ENCODE results near the gene DOK4.
"Not testable (repeated sequence)": the region's sequence is repeated elsewhere in the genome, so short reads cannot be mapped to it uniquely, and the experiment has no call there.

Gene DOK4

GRCh38 chr16:57501492-57501891, 15.2 kb upstream of the DOK4 start:
- no peak for DNase-seq (ENCODE audit: low spot score)

DNA sequence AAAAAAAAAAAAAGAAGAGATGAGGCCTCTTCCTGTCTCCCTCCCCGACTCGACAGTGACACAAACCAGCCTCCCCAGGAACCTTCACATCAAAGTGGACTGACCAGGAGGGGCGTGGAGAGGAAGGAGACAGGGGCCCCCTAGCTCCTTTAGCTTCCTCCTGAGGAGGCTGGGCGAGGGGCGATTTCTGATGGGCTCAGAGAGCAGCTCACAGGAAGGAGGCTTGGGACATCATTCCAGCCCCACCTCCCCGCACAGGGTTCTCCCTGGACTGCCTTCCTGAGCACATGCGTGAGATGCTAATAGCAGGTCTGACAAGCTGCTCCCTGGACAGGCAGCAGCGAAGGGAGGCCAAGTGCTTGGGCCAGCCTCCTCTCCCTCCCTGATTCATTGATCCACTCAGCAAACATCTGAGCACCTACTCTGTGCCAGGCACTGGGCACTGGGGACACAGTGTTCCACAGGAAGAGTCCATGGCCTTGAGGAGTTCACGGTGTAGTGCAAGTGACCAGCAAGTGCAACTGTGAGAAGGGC, 14.4 kb upstream of the DOK4 start:
- no peak for DNase-seq (ENCODE audit: low spot score)

- DNase-seq (ENCODE audit: low spot score), result not testable (repeated sequence)
Measured at GRCh38 chr16:57499941-57500340, 13.6 kb upstream of the DOK4 start.

GRCh38 chr16:57498031-57498430, 11.7 kb upstream of the DOK4 start:
- no peak for DNase-seq (ENCODE audit: low spot score)

- no peak for DNase-seq (ENCODE audit: low spot score)
Measured at GRCh38 chr16:57497121-57497520, 10.8 kb upstream of the DOK4 start.

DNA sequence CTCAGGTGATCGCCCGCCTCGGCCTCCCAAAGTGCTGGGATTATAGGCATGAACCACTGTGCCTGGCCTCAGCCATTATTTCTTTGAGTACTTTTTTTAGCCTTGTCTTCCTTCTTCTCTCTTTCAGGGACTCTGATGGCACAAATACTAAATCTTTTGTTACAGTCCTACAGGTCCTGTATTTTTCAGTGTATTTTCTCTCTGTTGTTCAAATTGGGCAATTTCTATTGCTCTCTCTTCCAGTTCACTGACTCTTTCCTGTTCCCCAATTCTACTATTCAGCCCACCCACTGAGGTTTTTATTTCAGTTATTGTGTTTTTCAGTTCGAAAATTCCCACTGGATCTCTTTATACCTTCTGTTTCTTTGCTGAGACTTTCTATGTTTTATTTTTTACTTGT, 7.5 kb upstream of the DOK4 start:
- DNase-seq (ENCODE audit: low spot score), result no peak

DNA sequence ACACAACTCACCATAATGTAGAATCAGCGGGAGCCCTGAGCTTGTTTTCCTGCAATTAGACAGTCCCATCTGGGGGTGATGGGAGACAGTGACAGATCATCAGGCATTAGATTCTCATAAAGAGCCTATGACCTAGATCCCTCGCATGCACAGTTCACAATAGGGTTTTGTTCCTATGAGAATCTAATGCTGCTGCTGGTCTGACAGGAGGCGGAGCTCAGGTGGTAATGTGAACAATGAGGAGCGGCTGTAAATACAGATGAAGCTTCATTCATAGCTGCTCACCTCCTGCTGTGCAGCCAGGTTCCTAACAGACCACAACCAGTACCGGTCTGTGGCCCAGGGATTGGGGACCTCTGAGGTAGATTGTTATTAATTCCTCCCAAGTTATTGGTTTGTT, 2.9 kb upstream of the DOK4 start:
- DNase-seq (ENCODE audit: low spot score), result no peak

GRCh38 chr16:57486858-57487834, 853 bp upstream of the DOK4 start:
- no peak for DNase-seq (ENCODE audit: low spot score)

DNA sequence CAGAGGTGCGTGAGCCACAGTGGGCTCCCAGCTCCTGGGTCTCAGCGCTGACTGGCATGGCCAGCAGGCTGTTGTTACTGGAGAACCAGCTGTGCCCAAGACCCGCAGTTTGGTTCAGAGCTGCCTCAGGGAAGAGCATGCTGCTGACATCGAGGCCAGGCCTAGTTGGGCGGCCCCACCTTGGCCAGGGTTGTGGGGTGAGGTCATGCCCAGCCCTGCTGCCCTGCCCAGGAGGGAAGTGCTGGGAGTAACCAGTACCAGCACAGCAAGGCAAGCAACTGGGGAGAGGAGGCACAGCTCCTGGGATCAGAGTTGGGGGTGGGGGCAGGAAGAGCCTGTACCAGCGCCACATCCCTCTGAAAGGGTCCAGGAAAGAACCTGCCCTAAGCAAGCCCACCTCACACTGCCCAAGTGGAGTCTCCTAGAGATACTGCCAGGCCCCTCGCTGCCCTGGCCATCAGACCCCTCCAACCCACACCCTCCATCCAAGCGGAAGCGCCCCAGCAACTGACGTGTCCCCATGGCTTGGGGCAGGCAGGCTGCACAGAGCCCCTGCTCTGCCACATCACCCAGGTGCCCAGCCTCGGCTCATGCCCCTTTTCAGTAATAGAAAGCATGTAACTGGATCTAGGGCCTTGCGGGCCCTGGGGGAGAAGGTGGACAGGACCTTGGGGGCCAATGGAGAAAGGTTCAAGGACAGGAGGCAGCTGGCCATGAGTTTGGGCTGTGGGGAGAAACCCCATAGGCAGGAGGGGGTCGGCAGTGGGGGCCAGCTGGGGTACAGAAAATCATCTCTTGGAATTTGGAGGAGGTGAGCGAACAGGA, 990 bp downstream of the DOK4 start:
- no peak for DNase-seq (ENCODE audit: low spot score)

DNA sequence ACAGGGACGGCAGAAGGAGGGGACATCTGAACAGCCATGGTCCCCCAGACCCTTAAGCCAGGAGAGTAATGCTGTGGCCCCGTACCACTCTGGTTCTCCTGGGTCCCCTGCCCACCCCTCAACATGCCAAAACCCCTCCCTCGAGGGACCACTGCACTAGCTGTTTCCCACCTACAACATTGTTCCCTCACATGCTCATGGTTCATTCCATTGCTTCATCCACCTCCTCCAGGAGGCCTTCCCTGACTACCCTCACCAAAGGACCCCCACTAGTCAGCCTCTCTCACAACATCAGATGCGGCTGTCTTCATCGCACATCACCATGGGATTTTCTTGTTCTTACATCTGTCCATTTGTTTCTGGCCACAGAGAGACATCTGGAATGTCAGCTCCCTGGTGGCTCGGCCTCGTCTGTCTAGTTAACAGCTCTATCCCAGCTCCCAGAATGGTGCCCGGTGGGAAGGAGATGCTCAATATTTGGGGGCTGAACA, 1.7 kb downstream of the DOK4 start:
- DNase-seq (ENCODE audit: low spot score), result no peak

GRCh38 chr16:57483725-57484514, 2.4 kb downstream of the DOK4 start:
- DNase-seq (ENCODE audit: low spot score), result no peak

DNA sequence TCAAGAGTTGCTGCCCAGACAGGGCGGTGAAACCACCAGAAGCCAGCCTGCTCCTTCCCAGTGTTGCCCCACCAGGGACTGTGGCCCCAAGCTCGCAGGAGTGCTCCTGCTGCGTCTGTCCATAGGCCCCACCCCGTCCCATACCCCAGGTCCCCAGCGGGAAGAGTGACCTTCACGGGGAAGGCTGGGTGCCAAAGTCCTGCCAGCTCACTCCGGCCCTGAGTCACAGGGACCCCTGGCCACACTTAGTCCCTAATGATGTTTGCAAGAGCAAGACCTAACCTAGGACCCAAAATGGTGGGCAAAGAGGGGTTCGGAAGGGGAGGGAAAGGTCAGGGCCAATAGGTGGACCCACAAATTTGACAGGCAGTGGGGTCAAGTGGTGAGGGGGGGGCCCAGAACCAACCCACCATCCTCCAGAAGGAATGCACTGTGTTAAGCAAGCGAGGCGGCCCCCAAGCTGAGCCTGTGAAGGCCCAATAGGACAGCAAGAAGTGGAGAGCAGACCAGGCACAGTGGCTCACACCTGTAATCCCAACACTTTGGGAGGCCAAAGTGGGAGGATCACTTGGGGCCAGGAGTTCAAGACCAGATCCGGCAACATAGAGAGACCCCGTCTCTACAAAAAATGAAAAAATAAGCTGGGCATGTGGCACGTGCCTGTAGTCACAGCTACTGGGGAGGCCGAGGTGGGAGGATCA, 3.3 kb downstream of the DOK4 start:
- DNase-seq (ENCODE audit: low spot score), result no peak

DNA sequence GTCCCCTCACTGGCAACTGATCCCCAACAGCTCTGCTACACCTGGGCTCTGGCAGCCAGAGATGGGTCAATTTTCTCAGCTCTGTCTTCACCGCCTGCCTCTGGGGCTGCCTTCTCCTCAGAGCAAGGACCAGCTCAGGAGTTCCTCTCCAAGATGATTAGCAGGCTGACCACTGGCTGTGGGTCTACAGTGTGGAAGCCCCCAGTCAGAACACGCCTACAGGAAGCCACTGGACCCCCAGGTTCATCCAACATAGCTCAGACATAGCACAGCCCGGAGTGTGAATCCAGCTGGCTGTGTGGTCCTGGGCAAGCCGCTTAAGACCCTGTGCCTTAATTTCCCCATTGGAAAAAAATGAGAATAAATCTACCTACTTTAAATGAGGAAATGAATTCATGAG, 4.9 kb downstream of the DOK4 start:
- no peak for DNase-seq (ENCODE audit: low spot score)

- no peak for DNase-seq (ENCODE audit: low spot score)
Measured at GRCh38 chr16:57480754-57481230, 5.5 kb downstream of the DOK4 start.

DNA sequence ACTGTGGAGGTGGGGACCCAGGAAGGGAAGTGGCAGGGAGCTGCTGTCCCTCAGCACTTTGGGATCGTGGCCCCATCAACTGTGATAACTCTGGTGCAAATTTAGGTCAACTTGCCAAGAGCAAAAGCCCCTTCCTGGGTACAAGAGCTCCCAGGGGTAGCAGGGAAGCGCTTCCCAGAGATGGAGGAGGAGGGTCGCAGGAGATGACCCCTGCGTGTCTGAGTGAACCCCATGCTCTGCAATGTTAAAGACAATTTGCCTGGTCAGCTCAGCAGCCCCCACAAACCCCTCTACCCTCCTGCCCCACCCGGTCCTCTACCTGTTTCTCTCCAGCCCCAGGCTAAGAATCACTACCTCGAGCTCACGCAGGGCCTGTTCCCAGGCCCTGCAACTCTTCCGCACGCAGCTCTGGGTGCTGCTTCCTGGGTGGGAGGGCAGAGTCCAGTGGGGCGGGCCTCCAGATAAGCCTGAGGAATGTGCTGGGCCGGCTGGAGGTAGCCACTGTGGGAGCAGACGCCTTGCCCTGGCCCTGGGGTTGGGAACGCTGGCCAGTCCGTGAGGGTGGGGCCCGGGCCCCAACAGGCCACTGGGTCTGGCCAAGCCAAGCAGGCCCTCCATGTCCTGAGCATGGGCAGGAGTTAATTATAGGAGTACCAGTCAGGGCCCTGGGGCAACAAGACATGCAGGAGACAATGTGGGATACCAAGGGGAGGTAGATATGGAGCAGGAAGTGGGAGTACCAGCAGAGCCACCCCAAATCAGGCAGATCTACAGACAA, 6.1 kb downstream of the DOK4 start:
- DNase-seq (ENCODE audit: low spot score), result no peak

DNA sequence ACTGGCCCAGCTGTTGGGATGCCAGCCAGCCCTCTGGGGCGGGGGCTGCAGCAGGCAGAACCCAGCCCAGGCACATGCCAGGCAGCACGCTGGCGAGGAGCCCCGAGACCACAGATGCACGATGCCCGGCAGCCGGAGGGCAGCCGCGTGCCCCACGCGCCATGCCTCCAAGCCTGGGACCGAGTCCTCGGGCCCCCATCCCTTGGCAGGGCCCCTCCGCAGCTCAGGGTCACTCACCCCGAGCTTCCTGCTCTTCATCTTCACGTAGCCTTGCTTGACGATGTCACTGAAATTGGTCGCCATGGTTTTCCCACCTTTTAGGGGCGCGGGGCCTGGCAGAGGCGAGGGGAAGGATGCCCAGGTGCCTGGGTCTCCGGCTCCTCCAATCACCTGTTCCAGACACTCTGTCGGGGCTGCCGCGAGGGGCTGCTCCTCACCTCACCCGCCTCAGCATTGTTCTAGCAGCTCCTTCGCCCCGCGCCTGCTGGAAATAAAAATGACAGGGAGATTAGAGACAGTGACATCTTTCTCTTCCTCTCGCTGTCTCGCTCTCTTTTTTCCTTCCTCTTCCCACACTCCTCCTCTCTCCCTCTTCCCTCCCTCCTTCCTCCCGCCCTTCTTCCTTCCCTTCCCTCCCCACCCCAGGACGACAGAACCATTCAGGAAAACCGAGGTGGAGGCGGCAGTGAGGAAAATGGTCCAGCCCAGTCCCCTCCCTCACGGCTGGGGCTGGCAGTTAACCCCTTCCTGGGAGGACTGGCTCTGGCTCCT, 6.9 kb downstream of the DOK4 start:
- DNase-seq (ENCODE audit: low spot score), result peak; percentile 31

DNA sequence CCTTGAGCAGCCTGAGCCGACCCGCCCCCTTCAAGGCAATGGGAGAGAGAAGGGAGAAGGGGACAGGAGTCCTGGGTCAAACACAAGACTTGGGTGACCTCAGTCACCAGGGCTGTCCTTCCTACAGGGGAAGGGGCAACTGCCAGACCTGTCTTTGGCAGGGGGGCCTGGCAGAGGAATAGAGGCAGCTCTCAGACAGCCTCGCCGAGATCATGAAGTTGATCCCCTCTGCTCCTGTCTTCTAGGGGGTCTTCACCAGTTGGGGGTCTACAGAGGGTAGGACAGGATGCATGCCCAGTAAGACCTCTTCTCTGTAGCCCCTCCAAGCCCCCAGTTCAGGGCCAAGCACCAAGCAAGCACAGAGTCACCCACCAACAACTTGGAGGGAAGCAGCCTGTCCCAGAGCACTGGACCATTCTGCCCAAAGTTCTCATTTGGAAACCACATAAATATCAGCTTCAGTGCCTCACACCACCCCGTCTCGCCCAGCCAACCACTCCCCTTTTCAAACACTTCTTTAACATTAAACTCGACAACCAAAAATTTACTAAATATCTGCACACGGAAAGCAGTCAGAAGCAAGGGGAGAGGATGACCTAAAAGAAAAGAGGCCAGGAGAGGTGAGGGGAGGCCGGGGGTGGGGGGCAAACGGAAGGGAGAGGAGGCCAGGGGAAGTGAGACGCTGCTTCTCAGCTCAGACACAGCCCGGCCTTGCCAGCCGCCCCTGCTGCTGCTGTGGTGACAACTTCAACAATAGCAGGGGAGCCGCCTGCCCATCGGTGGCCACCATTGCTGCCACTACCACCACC, 7.7 kb downstream of the DOK4 start:
- no peak for DNase-seq (ENCODE audit: low spot score)

DNA sequence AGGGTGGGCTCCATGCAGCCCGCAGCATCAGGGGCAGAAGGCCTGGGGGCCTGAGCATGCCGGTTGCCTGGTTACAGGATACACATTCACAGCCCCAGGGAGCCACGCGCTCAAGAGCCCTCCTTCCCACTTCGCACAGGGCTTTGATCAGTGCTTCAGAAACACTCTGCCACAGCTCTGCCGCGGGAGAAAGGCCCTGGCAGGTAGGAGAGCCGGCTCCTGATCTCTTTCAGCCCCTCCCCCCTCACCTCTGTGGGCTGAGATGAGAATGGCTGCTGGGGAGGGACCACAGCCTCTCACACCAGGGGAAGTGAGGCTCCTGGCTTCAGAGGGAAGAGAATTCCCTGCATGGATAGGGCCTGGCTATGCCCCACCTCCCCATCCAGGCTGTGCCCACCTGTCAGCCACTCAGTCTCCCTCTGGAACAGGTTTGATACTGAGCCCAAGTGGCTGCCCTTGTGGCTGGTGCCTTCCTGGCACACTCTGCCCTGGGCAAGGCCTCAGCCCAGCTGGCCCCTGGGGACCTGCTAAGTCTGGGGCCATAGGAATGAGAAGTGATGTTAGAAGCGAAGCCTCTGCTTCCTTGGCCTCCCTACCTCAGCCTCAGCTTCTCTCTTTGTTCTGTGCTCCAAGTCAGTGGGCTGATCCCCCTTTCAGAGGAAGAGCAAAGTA, 8.6 kb downstream of the DOK4 start:
- no peak for DNase-seq (ENCODE audit: low spot score)

Data from globus pallidus (tissue), 1 donor.